ENCODE data around the gene RPL22. TPM values are rescaled to one million over a fixed set of nuclear protein-coding genes. Genes with fewer than 3 reads are reported as not detected.

Gene RPL22
- total and polyA plus RNA-seq, 2 of the 13 experiments (the other 11 are each of a cell fraction or from before 2014, with no cell fraction given) = 214 to 545 TPM

DNA sequence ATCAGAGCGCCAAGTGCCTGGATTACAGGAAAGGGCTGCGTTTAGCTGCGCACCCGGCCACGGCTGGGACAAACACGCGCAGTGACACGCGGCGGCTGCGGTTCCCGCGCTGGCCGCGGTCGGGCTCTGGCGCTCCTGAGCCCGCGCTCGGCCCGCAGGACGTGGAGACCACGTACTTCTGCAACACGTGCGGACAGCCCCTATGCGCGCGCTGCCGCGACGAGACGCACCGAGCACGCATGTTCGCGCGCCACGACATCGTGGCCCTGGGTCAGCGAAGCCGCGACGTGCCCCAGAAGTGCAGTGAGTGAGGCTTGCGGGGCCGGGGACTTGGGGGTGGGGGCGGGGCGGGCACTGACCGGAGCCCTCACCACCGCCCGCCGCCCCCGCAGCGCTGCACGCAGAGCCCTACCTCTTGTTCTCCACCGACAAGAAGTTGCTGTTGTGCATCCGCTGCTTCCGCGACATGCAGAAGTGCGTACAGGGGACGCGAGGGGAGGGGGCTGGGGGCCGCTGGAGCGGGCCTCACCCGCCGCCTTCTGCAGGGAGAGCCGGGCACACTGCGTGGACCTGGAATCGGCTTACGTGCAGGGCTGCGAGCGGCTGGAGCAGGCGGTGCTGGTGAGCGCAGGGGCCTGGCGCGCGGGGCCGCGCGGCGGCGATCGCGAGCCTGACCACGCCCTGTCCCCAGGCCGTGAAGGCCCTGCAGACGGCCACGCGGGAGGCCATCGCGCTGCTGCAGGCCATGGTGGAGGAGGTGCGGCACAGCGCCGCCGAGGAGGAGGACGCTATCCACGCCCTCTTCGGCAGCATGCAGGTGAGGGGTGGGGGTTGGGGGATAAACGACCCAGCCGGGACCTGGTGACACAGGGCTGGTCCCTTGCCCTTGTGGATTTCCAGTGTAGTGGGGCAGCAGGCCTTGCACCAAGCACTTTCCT lies 9.6 kb upstream of the RPL22 start:
- Histone ChIP-seq H3K4me1 (ENCODE audit: insufficient read depth, low read length) (peaks cover 17% of the 10 kb centered on the region), H3K4me3 (replicated peaks in 1 of 3; ENCODE audit: insufficient read depth in 1 of 3, low read depth in 2 of 3, low read length in 3 of 3) (no peak overlapping the region), H4K20me1 (ENCODE audit: insufficient read depth, low read length) (no peaks in the 10 kb centered on the region), H3K4me2 (ENCODE audit: low read depth, low read length) (no peak overlapping the region), H3K36me3 (replicated peaks in 1 of 2; ENCODE audit: control insufficient read depth in 1 of 2, insufficient read depth in 2 of 2, low read length in 2 of 2) (peaks cover 7 to 18% of the 10 kb centered on the region in 2 experiments; a peak in 4 of 5 replicates), H3K9ac (ENCODE audit: insufficient read depth, low read depth, low read length) (no peak overlapping the region), H3K9me3 (ENCODE audit: low read length) (no peaks in the 10 kb centered on the region), H3K27ac (ENCODE audit: extremely low read length, insufficient read depth, low read length) (no peak overlapping the region), H3K27me3 (ENCODE audit: control insufficient read depth in 1 of 2, insufficient read depth in 2 of 2, low read length in 2 of 2) (no peaks in the 10 kb centered on the region), H3K79me2 (ENCODE audit: insufficient read depth, low read length) (no peaks in the 10 kb centered on the region), H2AFZ (ENCODE audit: low read length) (no peak overlapping the region)
- WGBS (ENCODE audit: low lambda C conversion rate) = 98% methylated on average over 99 of the region's 99 CpGs
- DNase-seq (ENCODE audit: low spot score) (no peak), ATAC-seq (no peak), FAIRE-seq (no peak)
- intact Hi-C loops (cut with micrococcal nuclease; ENCODE audit: unreplicated experiment) = loop anchor here (10.0 kb wide), 1 partner anchor 624 kb away; no protein-coding TSS in a partner anchor
- ChIA-PET POLR2A (no interaction called here), CTCF (ENCODE audit: low intra/inter-chr PET ratio, low total read pairs) (no interaction called here)
- TF ChIP-seq, protein P1, sequence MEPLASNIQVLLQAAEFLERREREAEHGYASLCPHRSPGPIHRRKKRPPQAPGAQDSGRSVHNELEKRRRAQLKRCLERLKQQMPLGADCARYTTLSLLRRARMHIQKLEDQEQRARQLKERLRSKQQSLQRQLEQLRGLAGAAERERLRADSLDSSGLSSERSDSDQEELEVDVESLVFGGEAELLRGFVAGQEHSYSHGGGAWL (CRISPR knock-in tag; IDR thresholded peaks at IDR 0.05) = no peak
- TF ChIP-seq HIVEP1 (CRISPR knock-in tag; IDR thresholded peaks at IDR 0.05) = no peak
- TF ChIP-seq NFE2L1 (CRISPR knock-in tag; IDR thresholded peaks at IDR 0.05; ENCODE audit: borderline replicate concordance) = no peak
- TF ChIP-seq TBX2 (CRISPR knock-in tag; IDR thresholded peaks at IDR 0.05; ENCODE audit: borderline replicate concordance) = no peak
- no peak for TF ChIP-seq ZNF724P (CRISPR knock-in tag; IDR thresholded peaks at IDR 0.05; ENCODE audit: borderline replicate concordance)
- no peak for TF ChIP-seq ZNF567 (CRISPR knock-in tag; IDR thresholded peaks at IDR 0.05; ENCODE audit: borderline replicate concordance)
- in situ Hi-C loops (cut with HindIII; ENCODE audit: extremely low pct_ligation_motif_present, low pct_unique_long_range_greater_than_20kb) = no loop called here
- no TSS peak for BruUV-seq (replicated peaks)

DNA sequence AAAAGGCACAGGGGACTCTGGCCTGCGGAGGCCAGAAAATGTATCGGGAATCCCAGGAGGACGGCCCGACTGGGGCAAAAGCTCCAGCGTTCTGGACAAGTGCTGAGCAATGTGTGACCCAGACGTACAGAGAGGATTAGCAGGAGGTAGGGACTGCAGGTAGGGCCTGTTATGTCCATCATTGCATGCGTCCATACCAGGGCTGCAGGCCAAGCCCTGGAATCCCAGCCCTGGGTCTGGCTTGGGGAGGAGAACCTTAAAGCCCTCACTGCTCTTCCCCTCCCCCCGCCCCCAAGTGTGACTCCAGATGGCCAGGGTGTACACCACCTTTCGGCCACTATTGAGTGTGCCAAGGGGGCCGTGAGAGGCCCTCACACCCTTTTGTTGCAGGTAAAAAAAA lies 8.5 kb upstream of the RPL22 start:
- no peak overlapping the region for H3K4me3 ChIP-seq (replicated peaks in 1 of 3; ENCODE audit: insufficient read depth in 1 of 3, low read depth in 2 of 3, low read length in 3 of 3)
- no peak overlapping the region for H3K4me2 ChIP-seq (ENCODE audit: low read depth, low read length)
- intact Hi-C loops (cut with micrococcal nuclease; ENCODE audit: unreplicated experiment) (loop anchor here (10.0 kb wide), 1 partner anchor 623 kb away; no protein-coding TSS in a partner anchor), in situ Hi-C loops (cut with HindIII; ENCODE audit: extremely low pct_ligation_motif_present, low pct_unique_long_range_greater_than_20kb) (no loop called here)
- 95% methylated on average over 9 of the region's 10 CpGs for WGBS (ENCODE audit: low lambda C conversion rate)
- no peaks in the 10 kb centered on the region for H3K79me2 ChIP-seq (ENCODE audit: insufficient read depth, low read length)
- H4K20me1 ChIP-seq (ENCODE audit: insufficient read depth, low read length) = no peaks in the 10 kb centered on the region
- DNase-seq (ENCODE audit: low spot score) = no peak
- no peak overlapping the region for H3K27ac ChIP-seq (ENCODE audit: extremely low read length, insufficient read depth, low read length)
- CTCF ChIA-PET (ENCODE audit: low intra/inter-chr PET ratio, low total read pairs) = no interaction called here
- H3K27me3 ChIP-seq (ENCODE audit: control insufficient read depth in 1 of 2, insufficient read depth in 2 of 2, low read length in 2 of 2) = no peaks in the 10 kb centered on the region
- POLR2A ChIA-PET = no interaction called here
- H3K9me3 ChIP-seq (ENCODE audit: low read length) = no peaks in the 10 kb centered on the region
- no peak overlapping the region for H2AFZ ChIP-seq (ENCODE audit: low read length)
- H3K36me3 ChIP-seq (replicated peaks in 1 of 2; ENCODE audit: control insufficient read depth in 1 of 2, insufficient read depth in 2 of 2, low read length in 2 of 2) = peaks cover 7 to 18% of the 10 kb centered on the region in 2 experiments; a peak in 4 of 5 replicates
- FAIRE-seq = no peak
- peaks cover 17% of the 10 kb centered on the region for H3K4me1 ChIP-seq (ENCODE audit: insufficient read depth, low read length)
- no peak for ATAC-seq
- H3K9ac ChIP-seq (ENCODE audit: insufficient read depth, low read depth, low read length) = no peak overlapping the region
- TF ChIP-seq, protein P2, sequence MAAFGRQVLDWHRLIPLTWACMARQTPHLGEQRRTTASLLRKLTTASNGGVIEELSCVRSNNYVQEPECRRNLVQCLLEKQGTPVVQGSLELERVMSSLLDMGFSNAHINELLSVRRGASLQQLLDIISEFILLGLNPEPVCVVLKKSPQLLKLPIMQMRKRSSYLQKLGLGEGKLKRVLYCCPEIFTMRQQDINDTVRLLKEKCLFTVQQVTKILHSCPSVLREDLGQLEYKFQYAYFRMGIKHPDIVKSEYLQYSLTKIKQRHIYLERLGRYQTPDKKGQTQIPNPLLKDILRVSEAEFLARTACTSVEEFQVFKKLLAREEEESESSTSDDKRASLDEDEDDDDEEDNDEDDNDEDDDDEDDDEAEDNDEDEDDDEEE (CRISPR knock-in tag; IDR thresholded peaks at IDR 0.05) = no peak
- TF ChIP-seq ZNF430 (CRISPR knock-in tag; IDR thresholded peaks at IDR 0.05) = no peak
- no TSS peak for BruUV-seq (replicated peaks)
